ENCODE results near the gene IKZF5. TPM values are rescaled to one million over a fixed set of nuclear protein-coding genes. Genes with fewer than 3 reads are reported as not detected.

IKZF5 gene
- total RNA-seq, 2 experiments from 2014 or later: 3.7 to 15.8 TPM

DNA sequence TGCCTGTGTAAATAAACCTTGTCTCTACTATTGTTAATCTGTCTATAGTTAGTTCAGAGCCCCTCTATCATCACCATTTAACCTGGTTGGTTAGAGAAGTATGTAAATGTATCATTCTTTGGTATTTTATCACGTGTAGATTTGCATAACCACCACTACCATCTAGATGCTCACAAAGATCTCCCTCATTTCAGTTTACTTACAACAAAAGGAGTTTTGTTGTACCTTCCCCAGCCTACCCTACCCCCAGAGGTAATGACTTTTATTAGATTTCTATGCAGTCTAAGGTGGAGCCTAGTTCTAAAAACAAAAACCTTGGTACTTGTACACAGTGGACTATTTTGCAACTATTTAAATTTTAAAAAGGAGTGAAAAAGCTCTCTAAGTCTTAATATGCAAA is 17.7 kb upstream of the IKZF5 start:
- Histone ChIP-seq H3K9me2 (ENCODE audit: insufficient read depth, low read length) (no peaks in the 10 kb centered on the region), H4K20me1 (ENCODE audit: insufficient read depth, low read length) (no peaks in the 10 kb centered on the region; the same call in 1 of the 2 replicates), H3K79me2 (ENCODE audit: insufficient read depth, low read depth, low read length) (no peaks in the 10 kb centered on the region), H3K36me3 (ENCODE audit: insufficient read depth, low read length) (no peaks in the 10 kb centered on the region), H3K4me3 (ENCODE audit: low read depth, low read length, poor library complexity, severe bottlenecking) (no peak overlapping the region), H3K4me1 (ENCODE audit: insufficient read depth, low read length, poor library complexity, severe bottlenecking) (no peaks in the 10 kb centered on the region), H3K27ac (ENCODE audit: low read depth, low read length, poor library complexity, severe bottlenecking) (no peak overlapping the region), H3K4me2 (ENCODE audit: low read length) (no peak overlapping the region), H3K9me3 (ENCODE audit: low read length) (no peaks in the 10 kb centered on the region), H2AFZ (ENCODE audit: low read length) (no peak overlapping the region)
- ChIA-PET POLR2A (no interaction called here), CTCF (ENCODE audit: unreplicated experiment) (no interaction called here)
- intact Hi-C loops (cut with micrococcal nuclease; ENCODE audit: unreplicated experiment): no loop called here
- no TSS peak for BruUV-seq (replicated peaks)
- TF ChIP-seq EZH2phosphoT487 (IDR thresholded peaks at IDR 0.05; ENCODE audit: borderline replicate concordance, low read depth, low read length): no peak
- TF ChIP-seq, protein P1, sequence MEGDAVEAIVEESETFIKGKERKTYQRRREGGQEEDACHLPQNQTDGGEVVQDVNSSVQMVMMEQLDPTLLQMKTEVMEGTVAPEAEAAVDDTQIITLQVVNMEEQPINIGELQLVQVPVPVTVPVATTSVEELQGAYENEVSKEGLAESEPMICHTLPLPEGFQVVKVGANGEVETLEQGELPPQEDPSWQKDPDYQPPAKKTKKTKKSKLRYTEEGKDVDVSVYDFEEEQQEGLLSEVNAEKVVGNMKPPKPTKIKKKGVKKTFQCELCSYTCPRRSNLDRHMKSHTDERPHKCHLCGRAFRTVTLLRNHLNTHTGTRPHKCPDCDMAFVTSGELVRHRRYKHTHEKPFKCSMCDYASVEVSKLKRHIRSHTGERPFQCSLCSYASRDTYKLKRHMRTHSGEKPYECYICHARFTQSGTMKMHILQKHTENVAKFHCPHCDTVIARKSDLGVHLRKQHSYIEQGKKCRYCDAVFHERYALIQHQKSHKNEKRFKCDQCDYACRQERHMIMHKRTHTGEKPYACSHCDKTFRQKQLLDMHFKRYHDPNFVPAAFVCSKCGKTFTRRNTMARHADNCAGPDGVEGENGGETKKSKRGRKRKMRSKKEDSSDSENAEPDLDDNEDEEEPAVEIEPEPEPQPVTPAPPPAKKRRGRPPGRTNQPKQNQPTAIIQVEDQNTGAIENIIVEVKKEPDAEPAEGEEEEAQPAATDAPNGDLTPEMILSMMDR (conservative IDR thresholded peaks at IDR 0.05; ENCODE audit: low read length): no peak
- DNase-seq (ENCODE audit: low spot score): no peak

DNA sequence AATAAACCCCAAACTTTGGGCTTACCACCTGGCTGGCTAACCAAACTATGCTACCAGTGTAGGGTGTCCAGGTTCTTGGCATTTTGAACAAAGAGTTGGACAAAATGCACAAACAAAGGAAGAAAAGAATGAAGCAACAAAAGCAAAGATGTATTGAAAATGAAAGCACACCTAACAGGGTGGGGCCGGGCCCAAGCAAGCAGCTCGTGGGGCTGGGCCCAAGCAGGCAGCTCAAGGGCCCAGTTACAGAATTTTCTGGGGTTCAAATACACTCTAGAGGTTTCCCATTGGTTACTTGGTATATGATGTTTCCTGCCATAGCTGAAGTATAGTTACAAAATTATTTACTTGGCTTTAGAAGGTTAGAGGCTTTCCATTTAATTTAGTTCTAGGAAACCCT is 15.9 kb upstream of the IKZF5 start:
- CTCF ChIA-PET (ENCODE audit: unreplicated experiment): no interaction called here
- H3K79me2 ChIP-seq (ENCODE audit: insufficient read depth, low read depth, low read length): no peaks in the 10 kb centered on the region

DNA sequence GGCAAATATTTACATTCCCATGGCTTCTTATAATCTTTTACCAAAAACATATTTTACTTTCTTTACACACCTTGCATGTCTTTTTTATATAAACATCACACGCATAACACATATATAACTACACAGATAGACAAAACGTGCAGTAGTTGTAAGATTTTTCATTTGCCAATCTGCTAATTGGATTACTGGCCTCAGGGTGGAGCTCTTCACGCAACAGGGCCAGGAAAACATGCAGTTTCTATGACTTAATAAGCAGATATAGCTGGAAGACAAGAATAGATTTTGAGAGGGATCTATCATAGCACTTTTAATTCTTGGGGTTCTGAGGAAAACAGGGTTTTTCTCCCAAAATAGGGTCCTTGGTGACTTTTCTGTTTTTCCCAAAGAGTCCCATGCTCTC is 12.9 kb upstream of the IKZF5 start:
- no peak for TF ChIP-seq EZH2phosphoT487 (IDR thresholded peaks at IDR 0.05; ENCODE audit: borderline replicate concordance, low read depth, low read length)
- TF ChIP-seq, protein P1 (conservative IDR thresholded peaks at IDR 0.05; ENCODE audit: low read length): peak; percentile 77
- no peak overlapping the region for H2AFZ ChIP-seq (ENCODE audit: low read length)
- no peak overlapping the region for H3K4me2 ChIP-seq (ENCODE audit: low read length)
- no peak overlapping the region for H3K27ac ChIP-seq (ENCODE audit: low read depth, low read length, poor library complexity, severe bottlenecking)
- H3K9me2 ChIP-seq (ENCODE audit: insufficient read depth, low read length): no peaks in the 10 kb centered on the region
- no TSS peak for BruUV-seq (replicated peaks)
- ChIA-PET POLR2A (interaction anchor here (0.5 to 1.7 kb wide), 4 partner anchors 9 to 68 kb away, joined by 4 to 7 read pairs (median 6); partner anchors contain the start of gene C10orf88), CTCF (ENCODE audit: unreplicated experiment) (interaction anchor here (1.6 kb wide), 1 partner anchor 9 kb away, joined by 3 read pairs; no protein-coding TSS in a partner anchor)
- no peaks in the 10 kb centered on the region for H3K79me2 ChIP-seq (ENCODE audit: insufficient read depth, low read depth, low read length)
- no peaks in the 10 kb centered on the region for H4K20me1 ChIP-seq (ENCODE audit: insufficient read depth, low read length)
- H3K4me3 ChIP-seq (ENCODE audit: low read depth, low read length, poor library complexity, severe bottlenecking): no peak overlapping the region
- no peaks in the 10 kb centered on the region for H3K9me3 ChIP-seq (ENCODE audit: low read length)
- H3K4me1 ChIP-seq (ENCODE audit: insufficient read depth, low read length, poor library complexity, severe bottlenecking): no peaks in the 10 kb centered on the region
- intact Hi-C loops (cut with micrococcal nuclease; ENCODE audit: unreplicated experiment): no loop called here
- no peaks in the 10 kb centered on the region for H3K36me3 ChIP-seq (ENCODE audit: insufficient read depth, low read length)
- peak; percentile 14 for DNase-seq (ENCODE audit: low spot score)

More for the DNA sequence above, 15.9 kb upstream of the IKZF5 start:
- Histone ChIP-seq H3K4me1 (ENCODE audit: insufficient read depth, low read length, poor library complexity, severe bottlenecking) (no peaks in the 10 kb centered on the region), H3K27ac (ENCODE audit: low read depth, low read length, poor library complexity, severe bottlenecking) (no peak overlapping the region), H2AFZ (ENCODE audit: low read length) (no peak overlapping the region), H3K4me3 (ENCODE audit: low read depth, low read length, poor library complexity, severe bottlenecking) (no peak overlapping the region), H3K36me3 (ENCODE audit: insufficient read depth, low read length) (no peaks in the 10 kb centered on the region), H3K9me2 (ENCODE audit: insufficient read depth, low read length) (no peaks in the 10 kb centered on the region), H3K9me3 (ENCODE audit: low read length) (no peaks in the 10 kb centered on the region), H3K4me2 (ENCODE audit: low read length) (no peak overlapping the region), H4K20me1 (ENCODE audit: insufficient read depth, low read length) (no peaks in the 10 kb centered on the region; the same call in 1 of the 2 replicates)
- no TSS peak for BruUV-seq (replicated peaks)
- POLR2A ChIA-PET: no interaction called here
- no peak for DNase-seq (ENCODE audit: low spot score)
- TF ChIP-seq EZH2phosphoT487 (IDR thresholded peaks at IDR 0.05; ENCODE audit: borderline replicate concordance, low read depth, low read length): no peak
- TF ChIP-seq, protein P1 (conservative IDR thresholded peaks at IDR 0.05; ENCODE audit: low read length): no peak
- intact Hi-C loops (cut with micrococcal nuclease; ENCODE audit: unreplicated experiment): no loop called here

Measured in OCI-LY7 (cell line).